Stomach (tissue), 9 donors: ENCODE results near the gene CYP46A1. TPM values are rescaled to one million over a fixed set of nuclear protein-coding genes. Genes with fewer than 3 reads are reported as not detected.

ENCODE experiments used
- DNase-seq, 2 donors: peaks; one replicate each; pipeline versions ENCODE4 v3.0.0 to v3.0.0-alpha.2; 2013 to 2019
- H3K27ac ChIP-seq, 5 donors: fragments of 200-600 bp in 4 of 5; sonication (generic) in 4 of 5; one replicate each; pipeline ENCODE4 v1.5.1; 2013 to 2019; ENCODE audit warnings: mild to moderate bottlenecking in 1 of 5, moderate library complexity in 1 of 5
- H3K27me3 ChIP-seq, 3 donors: fragments of 200-600 bp; sonication (generic); one replicate each; pipeline ENCODE4 v1.5.1; 2017 to 2019; ENCODE audit warnings: mixed run types in 1 of 3
- H3K36me3 ChIP-seq, 4 donors: fragments of 200-600 bp; sonication (generic); 1 replicate in 3 of 4; 2 replicates in 1 of 4; pipeline ENCODE4 v1.5.1; 2016 to 2019
- H3K4me1 ChIP-seq, 4 donors: fragments of 200-600 bp; sonication (generic); one replicate each; pipeline ENCODE4 v1.5.1; 2016 to 2019
- H3K4me3 ChIP-seq, 4 donors: fragments of 200-600 bp; sonication (generic) in 3 of 4; one replicate each; pipeline ENCODE4 v1.5.1; 2016 to 2019; ENCODE audit warnings: mild to moderate bottlenecking in 1 of 4
- H3K9me3 ChIP-seq, 4 donors: fragments of 200-600 bp; sonication (generic); one replicate each; pipeline ENCODE4 v1.5.1; 2016 to 2019
- CTCF ChIP-seq, 7 experiments: fragments of 450-650 bp in 4 of 7; fragments of 200-600 bp in 3 of 7; sonication (generic) in 3 of 7; IDR thresholded peaks; one replicate each; pipeline ENCODE4 v1.5.1; 2016 to 2019; ENCODE audit warnings: antibody characterized with exemption in 7 of 7, control low read depth in 2 of 7, mild to moderate bottlenecking in 1 of 7
- EP300 ChIP-seq: sonication (generic); formaldehyde crosslinking; IDR thresholded peaks from one replicate; pipeline ENCODE4 v1.6.1; 2017; ENCODE audit warnings: antibody characterized with exemption
- POLR2A ChIP-seq, 4 donors: fragments of 450-650 bp; IDR thresholded peaks; one replicate each; pipeline ENCODE4 v1.6.1; 2016; ENCODE audit warnings: antibody characterized with exemption in 4 of 4, control low read depth in 2 of 4, mild to moderate bottlenecking in 1 of 4, moderate library complexity in 1 of 4
- POLR2AphosphoS5 ChIP-seq, 3 donors: sonication (generic); formaldehyde crosslinking; IDR thresholded peaks; one replicate each; pipeline ENCODE4 v1.6.1; 2016; ENCODE audit warnings: antibody characterized with exemption in 3 of 3
- WGBS, 5 donors: extraction: QIAGEN DNeasy Blood & Tissue Kit in 3 of 5; methylation state at CpG; one replicate each; pipeline versions ENCODE4 v1.1.5 to v1.1.7; 2013 to 2018; 5-methylcytosine and 5-hydroxymethylcytosine counted together
- intact Hi-C: fragments of 100-400 bp; cut with DNase I; formaldehyde crosslinking; loops from one replicate; pipeline ENCODE4 v1.15.1; 2023; ENCODE audit warnings: low total_unique reads
- polyA plus RNA-seq, 3 donors: library from polyadenylated mRNA; stranded (reverse); fragments of 200-250 nt; gene quantifications; one replicate each; pipeline ENCODE4 v1.2.3, GENCODE V29; 2013
- total RNA-seq, 5 donors: library from RNA; depleted of rRNA; stranded (reverse); fragments of >200 nt; gene quantifications; one replicate each; pipeline versions ENCODE4 v1.1.0 to v1.2.3, GENCODE V29; 2014 to 2016
- donor health status: healthy with polysubstance abuse.
- donor health status: Bipolar disorder and iron deficiency.
- donor health status: healthy.

CYP46A1 gene
- total and polyA plus RNA-seq, 8 donors: 0.15 to 2.9 (median 0.92) TPM; not detected in 2

GRCh38 chr14:99673305-99674063 is 10.6 kb upstream of the CYP46A1 start:
- Histone ChIP-seq H3K9me3 (peaks cover 2 to 11% (median 10%) of the 10 kb centered on the region in 4 donors), H3K27me3 (peaks cover 0 to 30% (median 0%) of the 10 kb centered on the region in 3 donors), H3K36me3 (peaks cover 0 to 10% (median 3%) of the 10 kb centered on the region in 4 donors), H3K4me3 (no peak overlapping the region), H3K4me1 (no peaks in the 10 kb centered on the region), H3K27ac (no peak overlapping the region)
- no peak for TF ChIP-seq EP300
- TF ChIP-seq POLR2A (IDR thresholded peaks at IDR 0.05): no peak
- TF ChIP-seq POLR2AphosphoS5 (IDR thresholded peaks at IDR 0.05): no peak
- no peak for TF ChIP-seq CTCF (IDR thresholded peaks at IDR 0.05)
- intact Hi-C loops: no loop called here
- no peak for DNase-seq
- 77 to 92% (median 86%) methylated on average over 5 to 7 of the region's 8 CpGs for WGBS, 5 donors

GRCh38 chr14:99674064-99674650 is 9.9 kb upstream of the CYP46A1 start:
- 86 to 94% (median 88%) methylated on average over 9 of the region's 9 CpGs for WGBS, 5 donors
- TF ChIP-seq POLR2AphosphoS5 (IDR thresholded peaks at IDR 0.05) (no peak), EP300 (no peak), POLR2A (IDR thresholded peaks at IDR 0.05) (no peak), CTCF (IDR thresholded peaks at IDR 0.05) (no peak)
- Histone ChIP-seq H3K27ac (no peak overlapping the region), H3K9me3 (peaks cover 2 to 12% (median 10%) of the 10 kb centered on the region in 4 donors), H3K36me3 (peaks cover 0 to 4% (median 0%) of the 10 kb centered on the region in 4 donors), H3K4me3 (no peak overlapping the region), H3K27me3 (peaks cover 0 to 30% (median 0%) of the 10 kb centered on the region in 3 donors), H3K4me1 (no peaks in the 10 kb centered on the region)
- no peak for DNase-seq
- intact Hi-C loops: no loop called here

GRCh38 chr14:99674776-99675381 is 9.2 kb upstream of the CYP46A1 start:
- no peaks in the 10 kb centered on the region for H3K36me3 ChIP-seq
- H3K9me3 ChIP-seq: peaks cover 2 to 12% (median 10%) of the 10 kb centered on the region in 4 donors
- 45 to 73% (median 51%) methylated on average over 25 to 60 of the region's 60 CpGs for WGBS, 5 donors
- no peak for DNase-seq
- intact Hi-C loops: no loop called here
- no peak overlapping the region for H3K4me3 ChIP-seq
- H3K27me3 ChIP-seq: peaks cover 0 to 30% (median 0%) of the 10 kb centered on the region in 3 donors
- no peak overlapping the region for H3K27ac ChIP-seq
- no peak for TF ChIP-seq POLR2AphosphoS5 (IDR thresholded peaks at IDR 0.05)
- TF ChIP-seq CTCF (IDR thresholded peaks at IDR 0.05): no peak
- TF ChIP-seq POLR2A (IDR thresholded peaks at IDR 0.05): no peak
- TF ChIP-seq EP300: no peak
- no peaks in the 10 kb centered on the region for H3K4me1 ChIP-seq

- 47 to 67% (median 50%) methylated on average over 1 to 42 of the region's 42 CpGs for WGBS, 5 donors
Measured at GRCh38 chr14:99675382-99675835, 8.7 kb upstream of the CYP46A1 start.

More at GRCh38 chr14:99675382-99675835, 8.7 kb upstream of the CYP46A1 start:
- no peak overlapping the region for H3K27ac ChIP-seq
- DNase-seq: no peak
- intact Hi-C loops: no loop called here
- H3K4me3 ChIP-seq: no peak overlapping the region
- no peaks in the 10 kb centered on the region for H3K36me3 ChIP-seq
- H3K27me3 ChIP-seq: peaks cover 0 to 30% (median 0%) of the 10 kb centered on the region in 3 donors
- peaks cover 2 to 12% (median 10%) of the 10 kb centered on the region in 4 donors for H3K9me3 ChIP-seq
- TF ChIP-seq CTCF (IDR thresholded peaks at IDR 0.05) (no peak), EP300 (no peak), POLR2AphosphoS5 (IDR thresholded peaks at IDR 0.05) (no peak), POLR2A (IDR thresholded peaks at IDR 0.05) (no peak)
- no peaks in the 10 kb centered on the region for H3K4me1 ChIP-seq
